ENCODE measurements around the gene PHYHD1. TPM values are rescaled to one million over a fixed set of nuclear protein-coding genes. Genes with fewer than 3 reads are reported as not detected.

Gene PHYHD1
- total and polyA plus RNA-seq, 2 of the 13 experiments (the other 11 are each of a cell fraction or from before 2014, with no cell fraction given) = 10.6 to 25.3 TPM

DNA sequence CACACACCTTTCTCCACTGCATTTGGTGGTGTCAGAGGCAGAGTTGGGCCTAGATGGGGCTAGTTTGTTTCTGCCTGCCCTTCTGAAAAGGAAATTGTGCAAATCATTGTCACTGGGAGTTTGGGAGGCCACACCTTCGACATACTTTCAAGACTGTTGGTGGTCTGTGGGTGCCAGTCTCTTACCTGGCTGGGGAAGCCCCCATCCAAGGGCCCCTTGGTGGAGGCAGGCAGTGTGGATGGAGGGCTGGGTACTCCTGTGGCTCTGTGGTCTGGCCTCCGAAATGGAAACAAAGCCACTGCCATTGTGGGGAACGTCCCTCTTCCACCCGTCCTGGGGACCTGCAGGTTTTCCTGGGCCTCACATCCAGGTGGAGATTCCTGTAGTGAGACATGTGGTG, 10.9 kb upstream of the PHYHD1 start (continued):
- TF ChIP-seq GATA4 (IDR thresholded peaks at IDR 0.05; ENCODE audit: borderline replicate concordance, low read depth) = no peak
- TF ChIP-seq ZNF432 (CRISPR knock-in tag; IDR thresholded peaks at IDR 0.05; ENCODE audit: borderline replicate concordance) = no peak
- TF ChIP-seq TMF1 (CRISPR knock-in tag; IDR thresholded peaks at IDR 0.05; ENCODE audit: low read depth) = no peak
- TF ChIP-seq, protein P1, sequence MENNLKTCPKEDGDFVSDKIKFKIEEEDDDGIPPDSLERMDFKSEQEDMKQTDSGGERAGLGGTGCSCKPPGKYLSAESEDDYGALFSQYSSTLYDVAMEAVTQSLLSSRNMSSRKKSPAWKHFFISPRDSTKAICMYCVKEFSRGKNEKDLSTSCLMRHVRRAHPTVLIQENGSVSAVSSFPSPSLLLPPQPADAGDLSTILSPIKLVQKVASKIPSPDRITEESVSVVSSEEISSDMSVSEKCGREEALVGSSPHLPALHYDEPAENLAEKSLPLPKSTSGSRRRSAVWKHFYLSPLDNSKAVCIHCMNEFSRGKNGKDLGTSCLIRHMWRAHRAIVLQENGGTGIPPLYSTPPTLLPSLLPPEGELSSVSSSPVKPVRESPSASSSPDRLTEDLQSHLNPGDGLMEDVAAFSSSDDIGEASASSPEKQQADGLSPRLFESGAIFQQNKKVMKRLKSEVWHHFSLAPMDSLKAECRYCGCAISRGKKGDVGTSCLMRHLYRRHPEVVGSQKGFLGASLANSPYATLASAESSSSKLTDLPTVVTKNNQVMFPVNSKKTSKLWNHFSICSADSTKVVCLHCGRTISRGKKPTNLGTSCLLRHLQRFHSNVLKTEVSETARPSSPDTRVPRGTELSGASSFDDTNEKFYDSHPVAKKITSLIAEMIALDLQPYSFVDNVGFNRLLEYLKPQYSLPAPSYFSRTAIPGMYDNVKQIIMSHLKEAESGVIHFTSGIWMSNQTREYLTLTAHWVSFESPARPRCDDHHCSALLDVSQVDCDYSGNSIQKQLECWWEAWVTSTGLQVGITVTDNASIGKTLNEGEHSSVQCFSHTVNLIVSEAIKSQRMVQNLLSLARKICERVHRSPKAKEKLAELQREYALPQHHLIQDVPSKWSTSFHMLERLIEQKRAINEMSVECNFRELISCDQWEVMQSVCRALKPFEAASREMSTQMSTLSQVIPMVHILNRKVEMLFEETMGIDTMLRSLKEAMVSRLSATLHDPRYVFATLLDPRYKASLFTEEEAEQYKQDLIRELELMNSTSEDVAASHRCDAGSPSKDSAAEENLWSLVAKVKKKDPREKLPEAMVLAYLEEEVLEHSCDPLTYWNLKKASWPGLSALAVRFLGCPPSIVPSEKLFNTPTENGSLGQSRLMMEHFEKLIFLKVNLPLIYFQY (CRISPR knock-in tag; IDR thresholded peaks at IDR 0.05; ENCODE audit: borderline replicate concordance) = no peak
- TF ChIP-seq, protein P2, sequence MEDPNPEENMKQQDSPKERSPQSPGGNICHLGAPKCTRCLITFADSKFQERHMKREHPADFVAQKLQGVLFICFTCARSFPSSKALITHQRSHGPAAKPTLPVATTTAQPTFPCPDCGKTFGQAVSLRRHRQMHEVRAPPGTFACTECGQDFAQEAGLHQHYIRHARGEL (CRISPR knock-in tag; IDR thresholded peaks at IDR 0.05) = no peak
- TF ChIP-seq, protein P3, sequence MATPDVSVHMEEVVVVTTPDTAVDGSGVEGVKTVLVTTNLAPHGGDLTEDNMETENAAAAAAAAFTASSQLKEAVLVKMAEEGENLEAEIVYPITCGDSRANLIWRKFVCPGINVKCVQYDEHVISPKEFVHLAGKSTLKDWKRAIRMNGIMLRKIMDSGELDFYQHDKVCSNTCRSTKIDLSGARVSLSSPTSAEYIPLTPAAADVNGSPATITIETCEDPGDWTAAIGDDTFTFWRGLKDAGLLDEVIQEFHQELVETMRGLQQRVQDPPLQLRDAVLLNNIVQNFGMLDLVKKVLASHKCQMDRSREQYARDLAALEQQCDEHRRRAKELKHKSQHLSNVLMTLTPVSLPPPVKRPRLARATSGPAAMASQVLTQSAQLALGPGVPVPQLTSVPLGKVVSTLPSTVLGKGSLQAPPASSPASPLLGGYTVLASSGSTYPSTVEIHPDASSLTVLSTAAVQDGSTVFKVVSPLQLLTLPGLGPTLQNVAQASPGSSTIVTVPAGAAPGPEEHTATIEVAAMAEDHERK (CRISPR knock-in tag; IDR thresholded peaks at IDR 0.05; ENCODE audit: low read depth) = no peak
- no peak for TF ChIP-seq JARID2 (CRISPR knock-in tag; IDR thresholded peaks at IDR 0.05; ENCODE audit: insufficient replicate concordance)
